Activated CD8-positive, alpha-beta memory T cell treated with anti-CD3 and anti-CD28 coated beads, Interleukin-2, amount 50 U/mL, for 48 hours (primary cell): ENCODE measurements around the gene INAFM2.
A peak's percentile ranks its signal among the peaks of the same experiment; 100 is the strongest.

Source experiments
- DNase-seq: peaks from one replicate; pipeline ENCODE4 v3.0.0-alpha.2; 2020

Gene INAFM2

GRCh38 chr15:40365624-40366456 is 42.3 kb downstream of the INAFM2 start:
- no peak for DNase-seq

- no peak for DNase-seq
These were observed 43.2 kb downstream of the INAFM2 start for GRCh38 chr15:40366457-40367370.

GRCh38 chr15:40367371-40367685 is 43.8 kb downstream of the INAFM2 start:
- no peak for DNase-seq

DNA sequence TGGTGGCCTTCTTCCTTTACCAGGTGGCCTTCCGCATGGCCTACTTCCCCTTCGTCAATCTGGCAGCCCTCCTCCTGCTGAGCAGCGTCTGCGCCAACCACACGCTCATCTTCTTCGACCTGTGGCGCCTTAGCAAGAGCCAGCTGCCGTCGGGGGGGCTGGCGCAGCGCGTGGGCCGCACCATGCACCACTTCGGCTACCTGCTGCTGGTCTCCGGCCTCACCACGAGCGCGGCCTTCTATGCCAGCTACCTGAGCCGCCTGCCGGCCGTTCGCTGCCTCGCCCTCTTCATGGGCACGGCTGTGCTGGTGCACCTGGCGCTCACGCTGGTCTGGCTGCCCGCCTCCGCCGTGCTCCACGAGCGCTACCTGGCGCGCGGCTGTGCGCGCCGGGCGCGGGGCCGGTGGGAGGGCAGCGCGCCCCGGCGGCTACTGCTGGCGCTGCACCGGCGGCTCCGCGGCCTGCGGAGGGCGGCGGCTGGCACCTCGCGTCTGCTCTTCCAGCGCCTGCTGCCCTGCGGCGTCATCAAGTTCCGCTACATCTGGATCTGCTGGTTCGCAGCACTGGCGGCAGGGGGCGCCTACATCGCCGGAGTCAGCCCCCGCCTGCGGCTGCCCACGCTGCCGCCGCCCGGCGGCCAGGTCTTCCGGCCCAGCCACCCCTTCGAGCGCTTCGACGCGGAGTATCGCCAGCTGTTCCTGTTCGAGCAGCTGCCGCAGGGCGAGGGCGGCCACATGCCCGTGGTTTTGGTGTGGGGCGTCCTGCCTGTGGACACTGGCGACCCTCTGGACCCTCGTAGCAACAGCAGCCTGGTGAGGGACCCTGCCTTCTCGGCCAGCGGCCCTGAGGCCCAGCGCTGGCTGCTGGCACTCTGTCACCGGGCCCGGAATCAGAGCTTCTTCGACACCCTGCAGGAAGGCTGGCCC is 44.5 kb downstream of the INAFM2 start:
- DNase-seq: peak; percentile 90

- DNase-seq: no peak
These were observed 45.4 kb downstream of the INAFM2 start for GRCh38 chr15:40368719-40369473.

DNA sequence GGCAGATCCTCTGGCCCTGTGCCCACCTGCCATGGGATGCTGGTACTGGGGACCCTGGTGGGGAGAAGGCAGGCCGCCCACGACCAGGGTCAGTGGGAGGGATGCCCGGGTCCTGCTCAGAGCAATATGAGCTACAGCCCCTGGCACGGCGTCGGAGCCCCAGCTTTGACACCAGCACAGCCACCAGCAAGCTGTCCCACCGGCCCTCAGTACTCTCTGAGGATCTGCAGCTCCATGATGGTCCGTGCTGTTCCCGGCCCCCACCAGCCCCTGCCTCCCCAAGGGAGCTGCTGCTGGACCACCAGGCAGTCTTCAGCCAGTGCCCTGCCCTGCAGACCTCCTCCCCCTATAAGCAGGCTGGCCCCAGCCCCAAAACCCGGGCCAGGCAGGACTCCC is 46.0 kb downstream of the INAFM2 start:
- no peak for DNase-seq

- DNase-seq: no peak
These were observed 46.5 kb downstream of the INAFM2 start for GRCh38 chr15:40369971-40370370.

DNA sequence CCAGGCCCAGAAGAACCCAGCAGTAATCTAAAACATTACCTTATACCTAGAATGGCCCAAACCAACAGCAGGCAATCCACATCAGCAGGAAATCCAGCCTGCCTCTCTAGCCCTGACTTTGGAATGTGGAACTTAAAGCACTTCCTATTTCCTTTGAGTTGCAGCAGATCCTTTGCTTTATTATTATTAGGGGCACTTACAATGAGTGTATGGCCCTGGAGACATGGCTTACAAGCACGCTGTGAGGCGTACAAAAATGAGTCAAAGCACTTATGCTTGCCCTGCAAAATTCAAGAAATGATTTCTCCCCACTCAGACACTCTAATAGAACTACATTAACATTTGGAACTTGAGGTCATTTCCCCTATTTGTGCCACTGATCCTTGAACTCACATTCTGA is 49.5 kb downstream of the INAFM2 start:
- DNase-seq: no peak
